HCT116 (cell line): ENCODE measurements around the gene SMYD3.
"Not testable (repeated sequence)": the region's sequence is repeated elsewhere in the genome, so short reads cannot be mapped to it uniquely, and the experiment has no call there.

Experiments
- CEBPB ChIP-seq: IDR thresholded peaks from 2 replicates; pipeline ENCODE4 v1.6.1; 2012; ENCODE audit warnings: low read depth
- EZH2 ChIP-seq: fragments of 200-600 bp; sonication (generic); IDR thresholded peaks from 2 replicates; pipeline ENCODE4 v1.6.1; 2017; ENCODE audit warnings: antibody characterized with exemption, mixed run types
- EZH2phosphoT487 ChIP-seq: fragments of 200-600 bp; IDR thresholded peaks from 2 replicates; pipeline ENCODE4 v1.6.1; 2018; ENCODE audit warnings: antibody characterized with exemption, borderline replicate concordance
- POLR2A ChIP-seq: IDR thresholded peaks from 2 replicates; pipeline ENCODE4 v1.7.0; 2011; ENCODE audit warnings: borderline replicate concordance; ENCODE audit not compliant: insufficient read depth, insufficient read length; ENCODE audit errors: extremely low read depth
- SIN3A ChIP-seq: IDR thresholded peaks from 2 replicates; pipeline ENCODE4 v1.6.1; 2012; ENCODE audit warnings: low read depth
- SRF ChIP-seq: IDR thresholded peaks from 2 replicates; pipeline ENCODE4 v1.6.1; 2012; ENCODE audit warnings: low read depth
- ZFX ChIP-seq: fragments of 450-650 bp; IDR thresholded peaks from 2 replicates; pipeline ENCODE4 v1.6.1; 2017
- TF ChIP-seq, protein P1 (sequence below), 3 experiments: fragments of 200-600 bp in 1 of 3; sonication (generic) in 1 of 3; IDR thresholded peaks in 2 of 3; conservative IDR thresholded peaks in 1 of 3; 2 replicates each; pipeline ENCODE4 v1.5.1; 2012 to 2017; ENCODE audit warnings: low read depth in 2 of 3, low read length in 2 of 3, antibody characterized with exemption in 1 of 3, borderline replicate concordance in 1 of 3, control low read depth in 1 of 3, mild to moderate bottlenecking in 1 of 3, mixed read lengths in 1 of 3, mixed run types in 1 of 3, moderate library complexity in 1 of 3; ENCODE audit not compliant: insufficient read depth in 1 of 3

- TF ChIP-seq ZFX, POLR2A, CEBPB, SIN3A, EZH2, SRF, EZH2phosphoT487: not testable (repeated sequence)
- TF ChIP-seq, protein P1, sequence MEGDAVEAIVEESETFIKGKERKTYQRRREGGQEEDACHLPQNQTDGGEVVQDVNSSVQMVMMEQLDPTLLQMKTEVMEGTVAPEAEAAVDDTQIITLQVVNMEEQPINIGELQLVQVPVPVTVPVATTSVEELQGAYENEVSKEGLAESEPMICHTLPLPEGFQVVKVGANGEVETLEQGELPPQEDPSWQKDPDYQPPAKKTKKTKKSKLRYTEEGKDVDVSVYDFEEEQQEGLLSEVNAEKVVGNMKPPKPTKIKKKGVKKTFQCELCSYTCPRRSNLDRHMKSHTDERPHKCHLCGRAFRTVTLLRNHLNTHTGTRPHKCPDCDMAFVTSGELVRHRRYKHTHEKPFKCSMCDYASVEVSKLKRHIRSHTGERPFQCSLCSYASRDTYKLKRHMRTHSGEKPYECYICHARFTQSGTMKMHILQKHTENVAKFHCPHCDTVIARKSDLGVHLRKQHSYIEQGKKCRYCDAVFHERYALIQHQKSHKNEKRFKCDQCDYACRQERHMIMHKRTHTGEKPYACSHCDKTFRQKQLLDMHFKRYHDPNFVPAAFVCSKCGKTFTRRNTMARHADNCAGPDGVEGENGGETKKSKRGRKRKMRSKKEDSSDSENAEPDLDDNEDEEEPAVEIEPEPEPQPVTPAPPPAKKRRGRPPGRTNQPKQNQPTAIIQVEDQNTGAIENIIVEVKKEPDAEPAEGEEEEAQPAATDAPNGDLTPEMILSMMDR (IDR thresholded peaks at IDR 0.05 in 2 of 3, conservative IDR thresholded peaks at IDR 0.05 in 1 of 3; ENCODE audit: borderline replicate concordance in 1 of 3, insufficient read depth in 1 of 3, low read depth in 2 of 3, low read length in 2 of 3) = not testable (repeated sequence)
Measured at GRCh38 chr1:246324033-246324432, 183.0 kb downstream of the SMYD3 start.
